ENCODE results near the gene IP6K3.

Gene IP6K3

GRCh38 chr6:33778444-33779121 lies 31.9 kb upstream of the IP6K3 start:
- no peak for TF ChIP-seq CTCF (IDR thresholded peaks at IDR 0.05; ENCODE audit: low read depth, low read length)
- in situ Hi-C loops (cut with HindIII; ENCODE audit: low sequenced_read_pairs) = no loop called here
- H3K4me3 ChIP-seq (ENCODE audit: low read depth, low read length) = no peak overlapping the region
- DNase-seq (ENCODE audit: low read depth, low spot score) = no peak

GRCh38 chr6:33777398-33778388 lies 31.0 kb upstream of the IP6K3 start:
- DNase-seq (ENCODE audit: low read depth, low spot score) = no peak
- no peak overlapping the region for H3K4me3 ChIP-seq (ENCODE audit: low read depth, low read length)
- in situ Hi-C loops (cut with HindIII; ENCODE audit: low sequenced_read_pairs) = no loop called here
- no peak for TF ChIP-seq CTCF (IDR thresholded peaks at IDR 0.05; ENCODE audit: low read depth, low read length)

- in situ Hi-C loops (cut with HindIII; ENCODE audit: low sequenced_read_pairs) = no loop called here
- H3K4me3 ChIP-seq (ENCODE audit: low read depth, low read length) = no peak overlapping the region
- no peak for DNase-seq (ENCODE audit: low read depth, low spot score)
- no peak for TF ChIP-seq CTCF (IDR thresholded peaks at IDR 0.05; ENCODE audit: low read depth, low read length)
Measured at GRCh38 chr6:33776764-33777163, 30.1 kb upstream of the IP6K3 start.

- no peak for DNase-seq (ENCODE audit: low read depth, low spot score)
- no peak overlapping the region for H3K4me3 ChIP-seq (ENCODE audit: low read depth, low read length)
- TF ChIP-seq CTCF (IDR thresholded peaks at IDR 0.05; ENCODE audit: low read depth, low read length) = no peak
- in situ Hi-C loops (cut with HindIII; ENCODE audit: low sequenced_read_pairs) = no loop called here
Measured at GRCh38 chr6:33776186-33776585, 29.5 kb upstream of the IP6K3 start.

GRCh38 chr6:33774774-33775173 lies 28.1 kb upstream of the IP6K3 start:
- no peak overlapping the region for H3K4me3 ChIP-seq (ENCODE audit: low read depth, low read length)
- no peak for TF ChIP-seq CTCF (IDR thresholded peaks at IDR 0.05; ENCODE audit: low read depth, low read length)

GRCh38 chr6:33772902-33773472 lies 26.3 kb upstream of the IP6K3 start:
- in situ Hi-C loops (cut with HindIII; ENCODE audit: low sequenced_read_pairs) = no loop called here
- DNase-seq (ENCODE audit: low read depth, low spot score) = no peak
- no peak overlapping the region for H3K4me3 ChIP-seq (ENCODE audit: low read depth, low read length)
- TF ChIP-seq CTCF (IDR thresholded peaks at IDR 0.05; ENCODE audit: low read depth, low read length) = no peak

More at GRCh38 chr6:33774774-33775173, 28.1 kb upstream of the IP6K3 start:
- no peak for DNase-seq (ENCODE audit: low read depth, low spot score)
- in situ Hi-C loops (cut with HindIII; ENCODE audit: low sequenced_read_pairs) = no loop called here
